Activated naive CD4-positive, alpha-beta T cell treated with anti-CD3 and anti-CD28 coated beads for 36 hours (primary cell): ENCODE data around the gene COA8. TPM values are rescaled to one million over a fixed set of nuclear protein-coding genes. Genes with fewer than 3 reads are reported as not detected.

ENCODE experiments used
- CTCF ChIA-PET: fragments of 350-600 bp; sonication (Branson Sonifier 250); formaldehyde crosslinking; loops from one replicate; lab custom pipeline; 2021; ENCODE audit warnings: antibody characterized with exemption; lab: Charles Lee
- DNase-seq: peaks from one replicate; pipeline ENCODE4 v3.0.0-alpha.2; 2020
- H3K27ac Mint-ChIP-seq: one replicate; pipeline ENCODE4 v1.8.0; 2021; ENCODE audit warnings: mild to moderate bottlenecking, mixed read lengths
- H3K27me3 Mint-ChIP-seq: one replicate; pipeline ENCODE4 v1.8.0; 2021; ENCODE audit warnings: low read depth, mixed read lengths
- H3K36me3 Mint-ChIP-seq: one replicate; pipeline ENCODE4 v1.8.0; 2021; ENCODE audit warnings: low read depth, mixed read lengths
- H3K4me1 Mint-ChIP-seq: one replicate; pipeline ENCODE4 v1.8.0; 2021; ENCODE audit warnings: low read depth, mixed read lengths
- H3K4me3 Mint-ChIP-seq: one replicate; pipeline ENCODE4 v1.8.0; 2021; ENCODE audit warnings: mild to moderate bottlenecking, moderate library complexity, mixed read lengths
- H3K9me3 Mint-ChIP-seq: one replicate; pipeline ENCODE4 v1.8.0; 2021; ENCODE audit warnings: mixed read lengths
- intact Hi-C: fragments of 100-400 bp; cut with micrococcal nuclease; formaldehyde crosslinking; loops from one replicate; pipeline ENCODE4 v1.15.1; 2023
- total RNA-seq, 2 experiments: library from RNA; stranded (reverse); gene quantifications; one replicate each; pipeline ENCODE4 v1.2.3, GENCODE V29; 2021

COA8 gene
- total RNA-seq, 2 experiments from 2014 or later: 36.8 to 48.4 TPM

GRCh38 chr14:103528146-103528586, 34.6 kb upstream of the COA8 start:
- no peaks in the 10 kb centered on the region for H3K9me3 Mint-ChIP-seq
- no peak for DNase-seq
- H3K36me3 Mint-ChIP-seq: peaks cover 6% of the 10 kb centered on the region
- peaks cover 5% of the 10 kb centered on the region for H3K27me3 Mint-ChIP-seq
- CTCF ChIA-PET: interaction anchor here (0.7 to 2.9 kb wide), 2 partner anchors 9 to 19 kb away, joined by 3 to 13 read pairs; no protein-coding TSS in a partner anchor
- peak overlapping the region; percentile 87 for H3K27ac Mint-ChIP-seq
- H3K4me1 Mint-ChIP-seq: peaks cover 34% of the 10 kb centered on the region
- H3K4me3 Mint-ChIP-seq: peak overlapping the region; percentile 97
- intact Hi-C loops: loop anchor here (2.0 kb wide), 1 partner anchor 35 kb away; the partner anchor contains the start of genes BAG5 and COA8

- Mint-ChIP-seq H3K36me3 (peaks cover 6% of the 10 kb centered on the region), H3K4me3 (peak within 1 kb of the TSS; percentile 97), H3K27ac (peak within 1 kb of the TSS; percentile 87), H3K9me3 (no peaks in the 10 kb centered on the region), H3K27me3 (peaks cover under 1% of the 10 kb centered on the region), H3K4me1 (peaks cover 34% of the 10 kb centered on the region)
- CTCF ChIA-PET: interaction anchor here (0.7 to 2.9 kb wide), 4 partner anchors 8 to 18 kb away, joined by 3 to 13 read pairs (median 4); no protein-coding TSS in a partner anchor
- peak; percentile 79 for DNase-seq
- intact Hi-C loops: loop anchor here (2.0 kb wide), 1 partner anchor 34 kb away; the partner anchor contains the start of genes BAG5 and COA8
These were observed 34.0 kb upstream of the COA8 start, which contains the start of gene TRMT61A for GRCh38 chr14:103528587-103529382. TRMT61A (plus strand) TSS chr14:103529196; CDS start chr14:103529979, 783 bp downstream.

GRCh38 chr14:103529383-103530365, 33.1 kb upstream of the COA8 start:
- Mint-ChIP-seq H3K27me3 (no peaks in the 10 kb centered on the region), H3K4me1 (peaks cover 34% of the 10 kb centered on the region), H3K9me3 (no peaks in the 10 kb centered on the region), H3K36me3 (peaks cover 6% of the 10 kb centered on the region), H3K27ac (peak overlapping the region; percentile 87), H3K4me3 (peak overlapping the region; percentile 97)
- intact Hi-C loops: loop anchor here (2.0 kb wide), 1 partner anchor 33 kb away; the partner anchor contains the start of genes BAG5 and COA8
- CTCF ChIA-PET: interaction anchor here (1.6 to 2.9 kb wide), 3 partner anchors 9 to 13 kb away, joined by 4 to 13 read pairs (median 4); no protein-coding TSS in a partner anchor
- DNase-seq: no peak

GRCh38 chr14:103530390-103530789, 32.4 kb upstream of the COA8 start:
- H3K4me3 Mint-ChIP-seq: peak overlapping the region; percentile 97
- no peaks in the 10 kb centered on the region for H3K27me3 Mint-ChIP-seq
- peaks cover 34% of the 10 kb centered on the region for H3K4me1 Mint-ChIP-seq
- DNase-seq: peak; percentile 40
- H3K36me3 Mint-ChIP-seq: peaks cover 6% of the 10 kb centered on the region
- H3K27ac Mint-ChIP-seq: no peak overlapping the region
- intact Hi-C loops: no loop called here
- no peaks in the 10 kb centered on the region for H3K9me3 Mint-ChIP-seq
- CTCF ChIA-PET: interaction anchor here (1.6 to 2.9 kb wide), 3 partner anchors 10 to 14 kb away, joined by 4 to 13 read pairs (median 4); no protein-coding TSS in a partner anchor

- peaks cover 6% of the 10 kb centered on the region for H3K36me3 Mint-ChIP-seq
- H3K9me3 Mint-ChIP-seq: no peaks in the 10 kb centered on the region
- H3K27ac Mint-ChIP-seq: no peak overlapping the region
- peaks cover 34% of the 10 kb centered on the region for H3K4me1 Mint-ChIP-seq
- DNase-seq: no peak
- CTCF ChIA-PET: no interaction called here
- peak overlapping the region; percentile 97 for H3K4me3 Mint-ChIP-seq
- intact Hi-C loops: no loop called here
- no peaks in the 10 kb centered on the region for H3K27me3 Mint-ChIP-seq
These were observed 31.9 kb upstream of the COA8 start for GRCh38 chr14:103530831-103531230.

- intact Hi-C loops: no loop called here
- no peak for DNase-seq
- H3K27ac Mint-ChIP-seq: no peak overlapping the region
- peak overlapping the region; percentile 18 for H3K4me3 Mint-ChIP-seq
- peaks cover 6% of the 10 kb centered on the region for H3K36me3 Mint-ChIP-seq
- CTCF ChIA-PET: no interaction called here
- no peaks in the 10 kb centered on the region for H3K9me3 Mint-ChIP-seq
- no peaks in the 10 kb centered on the region for H3K27me3 Mint-ChIP-seq
- peaks cover 34% of the 10 kb centered on the region for H3K4me1 Mint-ChIP-seq
These were observed 31.1 kb upstream of the COA8 start for GRCh38 chr14:103531421-103532215.

- H3K27ac Mint-ChIP-seq: no peak overlapping the region
- peaks cover 28% of the 10 kb centered on the region for H3K4me1 Mint-ChIP-seq
- H3K4me3 Mint-ChIP-seq: no peak overlapping the region
- peaks cover 9% of the 10 kb centered on the region for H3K36me3 Mint-ChIP-seq
- intact Hi-C loops: no loop called here
- CTCF ChIA-PET: interaction anchor here (1.0 to 2.0 kb wide), 3 partner anchors 13 to 15 kb away, joined by 3 to 10 read pairs (median 3); no protein-coding TSS in a partner anchor
- H3K9me3 Mint-ChIP-seq: no peaks in the 10 kb centered on the region
- H3K27me3 Mint-ChIP-seq: no peaks in the 10 kb centered on the region
- DNase-seq: no peak
These were observed 30.3 kb upstream of the COA8 start for GRCh38 chr14:103532216-103533136.

GRCh38 chr14:103533137-103533998, 29.4 kb upstream of the COA8 start:
- Mint-ChIP-seq H3K36me3 (peaks cover 9% of the 10 kb centered on the region), H3K4me1 (peaks cover 22% of the 10 kb centered on the region), H3K4me3 (no peak overlapping the region), H3K27ac (no peak overlapping the region), H3K27me3 (no peaks in the 10 kb centered on the region), H3K9me3 (no peaks in the 10 kb centered on the region)
- DNase-seq: no peak
- intact Hi-C loops: no loop called here
- CTCF ChIA-PET: interaction anchor here (1.0 to 2.0 kb wide), 3 partner anchors 12 to 15 kb away, joined by 3 to 10 read pairs (median 3); no protein-coding TSS in a partner anchor

GRCh38 chr14:103533999-103534575, 28.7 kb upstream of the COA8 start:
- Mint-ChIP-seq H3K27ac (no peak overlapping the region), H3K27me3 (no peaks in the 10 kb centered on the region), H3K4me3 (no peak overlapping the region), H3K36me3 (peaks cover 9% of the 10 kb centered on the region), H3K4me1 (peaks cover 22% of the 10 kb centered on the region), H3K9me3 (no peaks in the 10 kb centered on the region)
- intact Hi-C loops: no loop called here
- no peak for DNase-seq
- CTCF ChIA-PET: interaction anchor here (1.0 to 2.0 kb wide), 2 partner anchors 13 to 15 kb away, joined by 3 to 10 read pairs; no protein-coding TSS in a partner anchor
